ENCODE measurements around the gene WARS2.

WARS2 gene

DNA sequence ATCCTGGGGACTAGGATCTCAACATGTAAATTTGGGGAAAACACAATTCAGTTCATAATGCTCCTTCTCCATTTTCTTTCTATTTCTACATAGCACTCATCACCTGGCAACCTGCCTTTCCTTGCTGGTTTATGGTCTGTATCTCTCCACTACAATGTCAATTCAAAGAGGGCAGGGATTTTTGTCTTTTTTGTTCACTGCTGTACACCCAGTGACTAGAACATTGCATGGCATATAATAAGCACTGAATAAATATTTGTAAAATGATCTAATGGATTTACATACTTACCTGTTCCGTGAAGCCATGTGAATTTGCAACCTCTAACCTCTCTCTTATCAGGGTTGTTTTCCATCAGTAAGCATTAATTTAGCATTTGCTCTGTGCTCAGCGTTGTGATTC lies 124.9 kb downstream of the WARS2 start:
- FAIRE-seq: no peak
- no peak for DNase-seq (ENCODE audit: insufficient read length, low spot score)
- TF ChIP-seq PAX5 (IDR thresholded peaks at IDR 0.05; ENCODE audit: insufficient read depth, low read length, severe bottlenecking): no peak
- no peak for TF ChIP-seq POU2F2 (IDR thresholded peaks at IDR 0.05; ENCODE audit: low read depth, low read length)
- TF ChIP-seq TAF1 (IDR thresholded peaks at IDR 0.05; ENCODE audit: low read depth, low read length): no peak
- no peak for TF ChIP-seq SPI1 (IDR thresholded peaks at IDR 0.05; ENCODE audit: low read depth, low read length)
- TF ChIP-seq POLR2A (IDR thresholded peaks at IDR 0.05; ENCODE audit: low read depth, low read length): no peak
- no peak for TF ChIP-seq POLR2AphosphoS5 (IDR thresholded peaks at IDR 0.05; ENCODE audit: low read depth, low read length)

DNA sequence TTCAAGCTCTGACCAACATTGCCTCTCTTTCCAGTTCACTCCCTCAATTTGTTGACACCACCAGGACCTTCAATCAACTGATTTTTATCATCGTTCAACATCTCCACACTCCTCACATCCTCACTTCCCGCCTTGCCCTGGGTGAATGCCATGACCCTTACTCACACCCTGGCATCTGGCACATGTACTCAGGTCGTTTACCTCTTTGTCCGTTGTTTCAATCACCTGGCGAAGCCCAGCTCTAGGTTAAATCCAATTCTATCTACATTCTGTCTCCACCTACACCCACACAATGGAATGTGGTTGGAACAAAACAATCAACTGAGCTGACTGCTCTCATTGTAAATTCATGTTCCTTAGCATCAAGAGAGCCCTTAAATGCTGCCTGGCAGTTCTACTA lies 128.1 kb downstream of the WARS2 start:
- DNase-seq (ENCODE audit: insufficient read length, low spot score) (no peak), FAIRE-seq (no peak)
- no peak for TF ChIP-seq TAF1 (IDR thresholded peaks at IDR 0.05; ENCODE audit: low read depth, low read length)
- no peak for TF ChIP-seq POLR2A (IDR thresholded peaks at IDR 0.05; ENCODE audit: low read depth, low read length)
- TF ChIP-seq POU2F2 (IDR thresholded peaks at IDR 0.05; ENCODE audit: low read depth, low read length): no peak
- no peak for TF ChIP-seq PAX5 (IDR thresholded peaks at IDR 0.05; ENCODE audit: insufficient read depth, low read length, severe bottlenecking)
- no peak for TF ChIP-seq SPI1 (IDR thresholded peaks at IDR 0.05; ENCODE audit: low read depth, low read length)
- TF ChIP-seq POLR2AphosphoS5 (IDR thresholded peaks at IDR 0.05; ENCODE audit: low read depth, low read length): no peak

DNA sequence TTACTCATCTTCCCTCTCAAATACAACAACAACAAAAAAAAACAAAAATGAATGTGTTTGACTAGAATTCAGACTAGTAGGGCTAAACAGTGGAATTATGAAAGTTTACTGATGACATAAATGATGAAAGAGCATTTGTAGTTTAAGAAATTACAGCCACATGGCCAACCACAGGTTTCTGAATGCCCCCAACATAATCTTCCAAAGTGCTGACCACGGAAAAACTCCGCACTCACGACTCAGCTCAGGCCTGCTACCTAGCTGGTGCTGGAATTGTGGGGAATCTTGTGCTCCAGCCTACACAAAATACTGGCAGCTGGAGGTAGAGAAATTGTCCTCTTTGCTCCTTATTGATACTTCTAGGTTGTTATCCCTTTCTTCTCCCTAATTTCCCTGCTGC lies 128.7 kb downstream of the WARS2 start:
- TF ChIP-seq SPI1 (IDR thresholded peaks at IDR 0.05; ENCODE audit: low read depth, low read length) (no peak), POU2F2 (IDR thresholded peaks at IDR 0.05; ENCODE audit: low read depth, low read length) (no peak)
- FAIRE-seq: no peak
- DNase-seq (ENCODE audit: insufficient read length, low spot score): no peak

- FAIRE-seq: no peak
- no peak for DNase-seq (ENCODE audit: insufficient read length, low spot score)
- TF ChIP-seq SPI1 (IDR thresholded peaks at IDR 0.05; ENCODE audit: low read depth, low read length): no peak
- TF ChIP-seq POLR2A (IDR thresholded peaks at IDR 0.05; ENCODE audit: low read depth, low read length): no peak
- TF ChIP-seq PAX5 (IDR thresholded peaks at IDR 0.05; ENCODE audit: insufficient read depth, low read length, severe bottlenecking): no peak
- no peak for TF ChIP-seq POU2F2 (IDR thresholded peaks at IDR 0.05; ENCODE audit: low read depth, low read length)
- no peak for TF ChIP-seq POLR2AphosphoS5 (IDR thresholded peaks at IDR 0.05; ENCODE audit: low read depth, low read length)
- TF ChIP-seq TAF1 (IDR thresholded peaks at IDR 0.05; ENCODE audit: low read depth, low read length): no peak
These were observed 129.3 kb downstream of the WARS2 start for GRCh38 chr1:119011116-119011515.

DNA sequence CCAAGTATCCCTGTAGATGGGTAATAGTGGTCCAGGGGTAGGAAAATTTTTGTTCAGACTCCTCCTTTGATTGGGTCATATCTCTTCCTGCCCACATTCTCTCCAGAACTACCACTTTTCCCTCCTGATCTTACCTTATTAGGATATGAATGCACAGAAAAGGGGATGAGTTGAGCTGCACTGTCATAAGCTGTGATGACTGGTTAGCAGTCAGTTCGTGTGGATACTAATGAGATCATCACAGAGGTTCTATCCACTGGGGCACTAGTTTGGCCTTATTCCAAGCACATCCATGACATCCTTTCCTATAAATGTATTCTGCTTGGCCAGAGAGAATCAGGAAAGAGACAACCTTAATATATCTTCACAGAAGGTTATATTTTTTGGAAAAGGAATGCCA lies 130.3 kb downstream of the WARS2 start:
- TF ChIP-seq POLR2A (IDR thresholded peaks at IDR 0.05; ENCODE audit: low read depth, low read length) (no peak), TAF1 (IDR thresholded peaks at IDR 0.05; ENCODE audit: low read depth, low read length) (no peak), POU2F2 (IDR thresholded peaks at IDR 0.05; ENCODE audit: low read depth, low read length) (no peak), PAX5 (IDR thresholded peaks at IDR 0.05; ENCODE audit: insufficient read depth, low read length, severe bottlenecking) (no peak), SPI1 (IDR thresholded peaks at IDR 0.05; ENCODE audit: low read depth, low read length) (no peak), POLR2AphosphoS5 (IDR thresholded peaks at IDR 0.05; ENCODE audit: low read depth, low read length) (no peak)
- no peak for DNase-seq (ENCODE audit: insufficient read length, low spot score)

DNA sequence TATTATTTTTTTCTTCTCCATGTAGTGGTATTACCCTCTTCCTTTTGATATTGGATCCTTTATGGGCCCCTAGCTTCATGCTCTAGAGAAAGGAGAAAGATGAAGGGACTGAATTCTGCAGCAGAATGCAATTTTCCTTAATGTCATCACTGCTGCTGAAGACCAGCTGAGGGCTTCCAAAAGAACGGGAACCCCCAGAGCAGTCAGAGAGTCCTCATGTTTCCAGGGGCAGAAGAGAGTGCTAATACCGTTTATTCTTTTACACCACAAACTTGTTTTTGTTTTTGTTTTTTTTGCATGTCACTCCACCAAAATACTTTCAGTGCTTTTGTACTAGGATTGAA lies 131.2 kb downstream of the WARS2 start:
- FAIRE-seq (no peak), DNase-seq (ENCODE audit: insufficient read length, low spot score) (no peak)
- no peak for TF ChIP-seq SPI1 (IDR thresholded peaks at IDR 0.05; ENCODE audit: low read depth, low read length)
- no peak for TF ChIP-seq POU2F2 (IDR thresholded peaks at IDR 0.05; ENCODE audit: low read depth, low read length)
- no peak for TF ChIP-seq TAF1 (IDR thresholded peaks at IDR 0.05; ENCODE audit: low read depth, low read length)
- TF ChIP-seq PAX5 (IDR thresholded peaks at IDR 0.05; ENCODE audit: insufficient read depth, low read length, severe bottlenecking): no peak
- TF ChIP-seq POLR2A (IDR thresholded peaks at IDR 0.05; ENCODE audit: low read depth, low read length): no peak
- TF ChIP-seq POLR2AphosphoS5 (IDR thresholded peaks at IDR 0.05; ENCODE audit: low read depth, low read length): no peak

More for the DNA sequence above, 130.3 kb downstream of the WARS2 start:
- FAIRE-seq: no peak

DNA sequence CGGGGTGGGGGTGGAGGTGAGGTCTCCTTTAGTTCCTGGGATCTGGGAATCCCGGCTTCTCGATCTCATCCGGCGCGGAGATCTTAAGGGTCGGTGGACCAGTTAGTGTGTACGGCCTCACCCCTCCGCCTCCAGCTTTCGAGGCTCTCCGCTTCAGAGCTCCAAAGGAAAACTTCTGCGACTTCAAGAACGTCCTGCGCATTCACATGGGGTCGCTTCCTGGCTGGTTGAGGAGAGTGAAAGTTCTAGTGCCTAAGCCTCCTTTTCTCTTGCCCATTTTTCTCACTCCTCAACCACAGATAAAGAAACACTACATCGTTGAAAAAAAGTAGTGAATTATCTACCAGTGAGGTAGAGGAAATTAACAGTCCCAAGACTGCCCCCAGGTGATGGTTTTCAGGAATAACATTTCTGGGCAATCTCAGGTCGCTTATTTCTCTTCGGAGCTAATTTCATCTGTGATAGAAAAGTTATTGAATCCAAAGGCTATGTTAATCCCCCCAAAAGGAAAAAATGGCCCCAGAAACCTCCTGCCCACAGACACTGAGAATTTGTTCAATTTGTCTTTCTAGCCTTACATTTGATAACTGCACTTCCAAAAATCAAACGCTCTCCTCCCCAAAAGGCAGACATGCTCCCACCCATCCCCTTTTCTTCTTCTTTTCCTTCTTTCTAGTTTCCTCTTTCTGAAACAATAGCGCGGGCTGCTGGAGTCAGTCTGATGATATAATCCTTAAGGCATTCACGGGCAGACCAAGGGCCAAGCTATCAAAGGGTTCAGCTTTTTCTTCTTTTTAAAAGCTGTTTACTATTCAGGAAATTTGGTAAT lies 131.8 kb downstream of the WARS2 start:
- no peak for DNase-seq (ENCODE audit: insufficient read length, low spot score)
- no peak for FAIRE-seq
- TF ChIP-seq PAX5 (IDR thresholded peaks at IDR 0.05; ENCODE audit: insufficient read depth, low read length, severe bottlenecking) (no peak), POLR2AphosphoS5 (IDR thresholded peaks at IDR 0.05; ENCODE audit: low read depth, low read length) (no peak), POLR2A (IDR thresholded peaks at IDR 0.05; ENCODE audit: low read depth, low read length) (no peak), POU2F2 (IDR thresholded peaks at IDR 0.05; ENCODE audit: low read depth, low read length) (no peak)

DNA sequence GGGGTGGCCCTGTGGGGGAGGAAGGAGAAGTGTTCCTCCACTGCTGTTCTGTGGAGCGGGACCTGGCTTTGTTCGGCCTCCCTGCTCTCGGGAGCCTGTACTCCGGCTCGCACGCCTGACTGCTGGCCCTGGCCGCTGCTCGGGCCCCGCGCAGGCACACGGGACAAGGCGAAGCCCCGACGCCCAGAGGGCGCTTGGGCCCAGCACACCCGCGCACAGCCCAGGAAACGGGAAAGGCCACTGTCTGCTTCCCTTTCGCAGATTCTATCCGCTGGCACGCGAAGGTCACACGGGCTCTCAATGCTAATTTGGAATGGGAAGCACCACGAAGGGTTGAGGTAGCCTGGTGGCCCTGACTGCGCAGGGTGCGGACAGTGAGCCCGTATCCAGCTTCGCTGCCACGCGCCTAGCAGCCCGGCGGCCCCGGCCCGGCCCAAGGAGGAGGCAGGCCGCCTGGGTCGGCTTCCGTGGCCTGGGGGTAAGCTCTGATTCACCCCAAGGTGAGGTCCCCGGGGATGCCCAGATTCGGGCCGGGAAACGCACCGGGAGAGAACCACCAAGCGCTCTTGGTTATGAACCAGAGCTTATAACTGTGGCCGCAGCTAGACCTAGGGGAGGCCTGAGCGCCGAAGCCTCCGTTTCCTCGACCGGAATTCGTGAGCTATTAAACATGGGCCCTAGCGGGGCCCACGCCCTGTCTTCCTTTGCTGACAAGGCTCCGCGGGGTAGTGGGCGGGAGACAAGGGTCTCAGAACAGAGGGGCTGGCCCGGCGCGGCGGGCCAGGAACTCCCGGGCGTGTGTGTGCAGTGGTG lies 132.6 kb downstream of the WARS2 start:
- no peak for DNase-seq (ENCODE audit: insufficient read length, low spot score)
- no peak for FAIRE-seq
- TF ChIP-seq POLR2AphosphoS5 (IDR thresholded peaks at IDR 0.05; ENCODE audit: low read depth, low read length): no peak
- TF ChIP-seq PAX5 (IDR thresholded peaks at IDR 0.05; ENCODE audit: insufficient read depth, low read length, severe bottlenecking): no peak
- no peak for TF ChIP-seq TAF1 (IDR thresholded peaks at IDR 0.05; ENCODE audit: low read depth, low read length)
- no peak for TF ChIP-seq SPI1 (IDR thresholded peaks at IDR 0.05; ENCODE audit: low read depth, low read length)
- TF ChIP-seq POLR2A (IDR thresholded peaks at IDR 0.05; ENCODE audit: low read depth, low read length): no peak
- TF ChIP-seq POU2F2 (IDR thresholded peaks at IDR 0.05; ENCODE audit: low read depth, low read length): no peak

DNA sequence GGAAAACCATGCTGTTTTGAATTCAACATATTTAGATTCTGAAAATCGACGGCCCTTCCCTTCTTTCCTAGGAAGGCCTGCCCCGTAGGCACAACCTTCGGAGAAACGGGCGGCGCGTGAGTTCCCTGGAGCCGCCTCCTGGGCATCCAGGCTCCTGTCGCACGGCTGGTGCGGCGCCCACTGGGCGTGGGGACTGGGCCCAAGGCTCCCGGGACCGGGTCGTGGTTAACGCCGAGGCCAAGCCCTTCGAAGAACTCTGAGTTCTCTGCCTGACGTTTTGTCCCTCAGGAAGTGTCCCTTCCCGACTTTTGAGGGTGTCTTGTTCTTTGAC lies 133.1 kb downstream of the WARS2 start:
- FAIRE-seq (no peak), DNase-seq (ENCODE audit: insufficient read length, low spot score) (no peak)
- TF ChIP-seq SPI1 (IDR thresholded peaks at IDR 0.05; ENCODE audit: low read depth, low read length) (no peak), PAX5 (IDR thresholded peaks at IDR 0.05; ENCODE audit: insufficient read depth, low read length, severe bottlenecking) (no peak), POU2F2 (IDR thresholded peaks at IDR 0.05; ENCODE audit: low read depth, low read length) (no peak), POLR2A (IDR thresholded peaks at IDR 0.05; ENCODE audit: low read depth, low read length) (no peak), TAF1 (IDR thresholded peaks at IDR 0.05; ENCODE audit: low read depth, low read length) (no peak), POLR2AphosphoS5 (IDR thresholded peaks at IDR 0.05; ENCODE audit: low read depth, low read length) (no peak)
